ENCODE data around the gene ALDH1A2.
"Not testable (repeated sequence)": the region's sequence is repeated elsewhere in the genome, so short reads cannot be mapped to it uniquely, and the experiment has no call there.

ALDH1A2 gene

DNA sequence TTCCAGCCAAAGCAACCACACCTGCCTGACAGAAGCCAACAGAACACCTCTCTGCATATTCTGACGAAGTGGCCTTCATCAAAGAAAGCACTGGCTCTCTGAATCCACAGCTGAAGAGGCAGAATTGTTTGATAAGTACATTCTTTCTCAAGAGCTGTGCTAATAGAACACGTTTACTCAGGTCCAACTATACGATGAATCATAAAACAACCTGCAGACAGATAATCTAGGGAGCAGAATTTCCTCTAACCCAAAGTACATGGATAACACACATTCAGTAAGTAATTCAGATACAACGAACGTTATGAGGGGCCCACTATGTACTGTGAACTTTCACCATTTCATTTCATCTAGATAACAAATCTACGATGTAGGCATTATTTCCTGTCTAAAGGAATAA, 25.4 kb downstream of the ALDH1A2 start:
- DNase-seq (ENCODE audit: low read depth in 2 of 2) = no peak

DNA sequence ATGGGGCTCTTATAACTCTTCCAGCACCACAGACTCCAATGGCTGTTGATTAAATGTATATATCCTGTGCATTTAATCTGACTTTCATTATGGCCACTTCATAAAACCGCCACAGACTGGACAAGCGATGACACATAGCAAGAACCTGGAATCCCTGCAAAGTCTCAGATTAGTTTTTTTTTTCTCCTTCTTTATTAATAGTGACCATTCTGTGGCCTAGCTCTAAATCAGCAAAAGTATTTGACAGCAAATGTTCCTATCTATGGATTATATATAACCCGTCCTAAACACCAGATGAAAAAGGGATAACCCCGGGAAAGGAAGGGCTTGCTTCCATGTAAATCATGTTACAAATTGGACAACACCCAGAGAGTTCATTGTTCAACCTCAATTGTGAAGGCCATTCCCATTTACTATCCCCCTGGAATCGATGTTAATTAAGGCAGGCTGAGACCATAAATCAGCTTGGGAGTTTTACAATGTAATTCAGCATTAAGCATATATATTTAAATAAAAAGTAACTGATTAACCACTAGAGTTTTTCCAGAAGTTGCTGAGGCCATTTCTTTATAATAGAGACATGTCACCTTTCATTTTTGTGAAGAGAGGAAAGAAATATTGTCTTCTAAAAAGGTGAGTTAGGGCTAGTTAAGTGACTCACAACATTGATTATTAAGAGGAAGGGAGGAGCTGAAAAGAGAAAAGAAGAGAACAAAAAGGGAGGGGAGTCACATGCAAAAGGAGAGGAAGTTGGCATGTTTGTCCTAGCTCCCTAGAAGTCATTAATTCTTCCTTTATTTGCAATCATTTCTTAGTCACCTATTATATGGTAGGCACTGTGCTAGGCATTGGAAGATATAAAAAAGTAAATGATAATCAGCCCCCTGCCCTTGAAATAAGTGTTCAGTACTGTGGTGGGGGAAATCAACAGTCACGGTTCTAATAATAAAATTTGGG, 26.2 kb downstream of the ALDH1A2 start:
- no peak for DNase-seq (ENCODE audit: low read depth in 2 of 2)

DNA sequence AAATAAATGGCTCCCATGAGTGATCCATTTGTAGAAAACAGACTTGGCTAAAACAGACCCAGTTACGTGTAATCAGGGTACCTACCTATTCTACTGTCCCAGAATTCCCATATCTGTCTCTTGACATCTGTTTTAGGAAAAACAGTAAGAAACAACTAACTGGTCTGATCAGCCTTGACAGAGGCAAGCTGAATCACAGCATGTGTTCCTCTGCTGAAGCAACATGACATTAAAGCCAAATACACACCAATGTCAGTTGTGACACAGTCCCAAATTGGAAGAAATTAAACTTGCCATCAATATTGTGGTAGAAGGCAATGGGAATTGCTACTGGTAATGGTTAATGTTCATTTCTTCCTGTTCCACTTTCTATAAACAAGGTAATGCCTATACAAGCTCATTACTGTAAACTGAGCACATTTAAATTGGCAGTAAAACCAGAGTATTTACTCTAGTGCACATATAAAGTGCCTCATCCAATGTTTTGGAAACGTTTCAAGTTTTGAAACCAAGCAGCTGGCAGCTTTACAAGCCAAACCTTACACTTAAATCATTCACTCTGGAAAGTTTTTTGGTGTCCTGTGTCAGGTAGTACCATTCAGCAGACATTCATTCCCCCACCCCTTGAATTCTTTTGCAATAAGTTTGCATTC, 27.0 kb downstream of the ALDH1A2 start:
- no peak for DNase-seq (ENCODE audit: low read depth in 2 of 2)

DNA sequence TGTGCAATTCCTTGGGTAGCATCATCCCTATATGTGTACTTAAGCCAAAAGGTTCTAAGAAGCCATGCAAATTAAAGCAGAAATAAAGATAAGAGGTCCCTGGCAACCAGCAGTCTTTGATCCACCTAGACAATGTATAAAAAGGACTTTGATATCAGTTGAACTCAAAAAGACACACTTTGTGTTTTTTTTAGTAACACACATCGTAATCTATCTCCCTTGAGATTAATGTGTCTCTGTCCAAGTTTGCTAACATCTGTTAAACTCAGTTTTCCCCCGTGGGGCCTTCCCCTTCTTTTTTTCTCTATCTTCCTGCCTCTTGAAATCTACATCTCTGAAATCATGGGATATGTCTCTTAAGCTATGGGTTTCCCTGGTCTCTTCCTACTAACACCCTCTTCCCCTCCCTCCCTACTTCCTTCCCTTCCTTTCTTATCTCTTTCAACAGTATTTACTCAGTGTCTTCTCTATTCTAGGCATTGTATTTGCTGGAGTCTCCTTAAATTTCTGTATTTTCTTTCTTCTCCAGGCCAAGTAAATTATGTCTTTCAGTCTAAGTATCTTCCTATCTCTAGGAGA, 27.7 kb downstream of the ALDH1A2 start:
- no peak for DNase-seq (ENCODE audit: low read depth in 2 of 2)

- no peak for DNase-seq (ENCODE audit: low read depth in 2 of 2)
Measured at GRCh38 chr15:58036579-58036978, 28.9 kb downstream of the ALDH1A2 start.

GRCh38 chr15:58028392-58028791, 37.1 kb downstream of the ALDH1A2 start:
- DNase-seq (ENCODE audit: low read depth in 2 of 2) = not testable (repeated sequence)

GRCh38 chr15:58026552-58026951, 39.0 kb downstream of the ALDH1A2 start:
- DNase-seq (ENCODE audit: low read depth in 2 of 2) = no peak

DNA sequence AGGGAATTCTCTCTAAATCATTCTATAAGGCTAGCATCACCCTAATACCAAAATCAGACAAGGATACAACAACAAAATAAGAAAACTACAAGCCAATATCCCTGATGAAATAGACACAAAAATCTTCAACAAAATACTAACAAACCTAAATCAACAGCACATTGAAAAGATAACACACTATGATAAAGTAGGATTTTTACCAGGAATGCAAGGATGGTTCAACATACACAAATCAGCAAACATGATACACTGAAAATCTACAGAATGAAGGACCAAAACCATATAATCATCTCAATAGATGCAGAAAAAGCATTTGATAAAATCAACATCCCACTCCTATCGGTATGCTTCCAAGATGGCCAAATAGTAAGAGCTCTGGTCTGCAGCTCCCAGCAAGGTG, 39.5 kb downstream of the ALDH1A2 start:
- DNase-seq (ENCODE audit: low read depth in 2 of 2) = no peak

GRCh38 chr15:58021332-58022230, 43.9 kb downstream of the ALDH1A2 start:
- DNase-seq (ENCODE audit: low read depth in 2 of 2) = no peak

- DNase-seq (ENCODE audit: low read depth in 2 of 2) = no peak
Measured at GRCh38 chr15:58019503-58020376, 45.8 kb downstream of the ALDH1A2 start.

DNA sequence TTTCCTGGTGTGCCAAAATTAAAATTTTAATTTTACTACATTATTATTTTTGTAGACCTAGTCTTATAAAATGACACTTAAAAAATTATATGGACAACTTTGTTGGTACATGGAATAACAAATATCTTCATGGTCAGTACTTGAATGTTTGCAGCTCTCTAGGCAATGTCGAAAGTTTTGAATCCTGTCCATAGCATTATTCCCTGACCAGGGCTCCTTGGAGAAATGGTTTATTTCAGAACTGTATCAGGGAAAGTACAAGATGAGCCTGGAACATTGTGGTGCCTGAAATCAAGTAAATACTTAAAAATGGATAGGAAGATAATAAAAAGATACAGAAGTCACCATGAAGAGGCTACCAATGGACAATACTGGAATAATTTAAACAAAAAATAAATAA, 47.6 kb downstream of the ALDH1A2 start:
- no peak for DNase-seq (ENCODE audit: low read depth in 2 of 2)

GRCh38 chr15:58016581-58017175, 48.8 kb downstream of the ALDH1A2 start:
- no peak for DNase-seq (ENCODE audit: low read depth in 2 of 2)

DNA sequence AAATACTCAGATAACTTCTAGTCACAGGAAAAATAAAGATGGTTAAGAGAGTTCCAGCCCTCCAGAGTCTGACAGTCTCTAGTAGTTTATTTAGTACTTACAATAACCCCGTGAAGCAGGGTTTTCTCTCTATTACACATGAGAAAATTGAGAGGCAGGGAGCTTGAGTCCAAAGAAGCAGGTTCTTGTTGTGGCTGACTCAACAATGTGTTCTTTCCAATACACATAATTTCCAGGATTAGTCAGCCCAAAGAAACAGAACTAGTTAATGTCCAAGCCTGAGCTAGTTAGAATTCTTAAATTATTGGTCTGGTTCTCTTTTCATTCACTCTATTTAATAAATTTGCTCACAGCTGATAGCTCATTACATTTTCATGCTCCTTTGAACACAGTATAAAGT, 49.9 kb downstream of the ALDH1A2 start:
- DNase-seq (ENCODE audit: low read depth in 2 of 2) = no peak

DNA sequence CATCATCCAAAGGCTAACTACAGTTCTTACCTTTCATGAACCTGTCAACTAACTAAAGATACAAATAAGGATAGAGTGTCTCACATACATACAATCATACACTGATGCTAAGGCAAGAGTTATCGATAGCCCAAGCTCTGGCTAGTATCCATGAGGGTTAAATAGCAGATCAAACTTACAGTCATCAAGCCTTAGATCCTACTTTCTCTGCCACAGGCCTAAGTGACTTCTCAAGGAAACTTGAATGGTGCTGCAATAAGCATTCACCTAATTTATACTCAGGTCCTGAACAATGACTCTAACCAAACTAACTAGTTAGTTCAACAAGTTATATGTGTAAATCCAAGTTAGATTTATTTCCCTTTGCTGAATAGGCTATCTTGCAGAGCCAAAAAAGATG, 51.0 kb downstream of the ALDH1A2 start:
- no peak for DNase-seq (ENCODE audit: low read depth in 2 of 2)

GRCh38 chr15:58014040-58014439, 51.5 kb downstream of the ALDH1A2 start:
- no peak for DNase-seq (ENCODE audit: low read depth in 2 of 2)

GRCh38 chr15:58010983-58011382, 54.5 kb downstream of the ALDH1A2 start:
- no peak for DNase-seq (ENCODE audit: low read depth in 2 of 2)

- no peak for DNase-seq (ENCODE audit: low read depth in 2 of 2)
Measured at GRCh38 chr15:58003810-58004209, 61.7 kb downstream of the ALDH1A2 start.

- DNase-seq (ENCODE audit: low read depth in 2 of 2) = no peak
Measured at GRCh38 chr15:58002338-58003126, 63.0 kb downstream of the ALDH1A2 start.

GRCh38 chr15:57999699-58000098, 65.8 kb downstream of the ALDH1A2 start:
- not testable (repeated sequence) for DNase-seq (ENCODE audit: low read depth in 2 of 2)

Measured in stimulated activated CD8-positive, alpha-beta memory T cell treated with anti-CD3 and anti-CD28 coated beads, Interleukin-2, amount 100 ng/mL, for 48 hours (primary cell).